ENCODE measurements around the gene FBLN1.
"Not testable (repeated sequence)": the region's sequence is repeated elsewhere in the genome, so short reads cannot be mapped to it uniquely, and the experiment has no call there.

FBLN1 gene

DNA sequence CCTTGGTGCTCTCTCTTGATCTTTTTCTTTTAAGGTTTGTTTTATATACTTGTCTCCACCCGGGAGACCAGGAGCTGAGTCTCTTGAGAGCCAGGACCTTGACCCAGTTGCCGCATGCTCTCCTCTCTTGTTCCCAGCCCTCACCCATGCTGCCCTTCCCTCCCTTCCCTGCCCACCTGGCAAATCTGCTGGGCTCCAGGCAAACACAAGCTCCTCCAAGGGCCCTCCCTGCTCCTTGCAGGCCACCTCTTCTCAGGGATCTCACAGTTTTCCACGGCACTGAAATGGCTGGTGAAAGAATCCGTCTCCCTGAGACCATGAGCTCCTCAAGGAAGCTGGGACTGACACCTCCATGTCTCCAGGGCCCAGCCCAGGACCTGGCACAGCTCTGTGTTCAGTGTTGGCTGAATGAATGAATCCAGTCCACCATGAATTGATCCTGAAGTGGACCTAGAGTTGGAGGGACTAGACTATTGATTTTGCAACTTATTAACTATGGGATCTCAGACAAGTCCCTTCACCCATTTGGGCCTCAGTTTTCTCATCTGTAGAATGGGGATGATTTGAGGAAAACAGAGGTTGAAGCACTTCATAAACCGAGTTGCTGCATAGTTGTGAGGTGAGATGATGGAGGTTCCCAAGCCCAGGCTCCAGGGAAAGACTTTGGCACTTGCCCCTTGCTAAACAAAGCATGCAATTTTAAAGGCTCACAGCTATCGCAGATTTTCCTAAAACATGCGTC lies 25.1 kb upstream of the FBLN1 start:
- DNase-seq: no peak

DNA sequence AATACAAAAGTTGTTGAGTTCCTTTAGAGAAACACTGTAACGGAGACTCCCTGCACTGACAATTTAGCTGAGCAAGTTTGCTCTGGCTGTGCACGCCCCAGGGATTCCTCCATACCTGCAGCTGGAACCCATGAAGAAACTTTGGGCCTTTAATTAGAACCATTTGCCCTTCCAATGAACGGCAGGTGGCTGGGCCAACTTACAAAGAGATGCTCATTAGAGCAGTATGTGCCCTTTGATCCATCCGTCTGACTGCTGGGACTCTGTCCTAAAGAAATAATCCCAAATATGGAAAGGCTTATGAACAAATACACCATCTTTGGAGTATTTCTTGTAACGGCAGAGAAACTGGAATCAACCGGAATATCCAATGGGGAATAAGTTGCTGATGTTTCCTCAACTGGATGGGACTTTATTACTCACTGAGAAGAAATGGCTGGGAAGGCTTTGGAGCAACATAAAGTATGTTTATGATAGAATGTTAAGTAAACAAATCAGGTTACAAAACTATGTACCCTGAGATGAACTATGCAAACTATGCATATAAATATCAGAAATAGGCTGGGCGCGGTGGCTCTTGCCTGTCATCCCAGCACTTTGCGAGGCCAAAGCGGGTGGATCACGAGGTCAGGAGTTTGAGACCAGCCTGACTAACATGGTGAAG lies 24.4 kb upstream of the FBLN1 start:
- DNase-seq: no peak

DNA sequence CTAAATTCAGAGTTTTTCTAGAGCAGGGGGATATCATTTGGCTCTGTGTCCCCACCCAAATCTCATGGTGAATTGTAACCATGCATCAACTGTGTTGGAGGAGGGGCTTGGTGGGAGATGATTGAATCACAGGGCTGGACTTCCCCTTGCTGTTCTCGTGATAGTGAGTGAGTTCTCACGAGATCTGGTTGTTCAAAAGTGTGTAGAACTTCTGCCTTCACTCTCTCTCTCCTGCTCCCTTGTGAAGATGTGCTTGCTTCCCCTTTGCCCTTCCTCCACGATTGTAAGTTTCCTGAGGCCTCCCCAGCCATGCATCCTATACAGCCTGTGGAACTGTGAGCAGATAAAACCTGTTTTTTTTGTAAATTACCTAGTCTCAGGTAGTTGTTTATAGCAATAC lies 22.0 kb upstream of the FBLN1 start:
- DNase-seq: no peak

DNA sequence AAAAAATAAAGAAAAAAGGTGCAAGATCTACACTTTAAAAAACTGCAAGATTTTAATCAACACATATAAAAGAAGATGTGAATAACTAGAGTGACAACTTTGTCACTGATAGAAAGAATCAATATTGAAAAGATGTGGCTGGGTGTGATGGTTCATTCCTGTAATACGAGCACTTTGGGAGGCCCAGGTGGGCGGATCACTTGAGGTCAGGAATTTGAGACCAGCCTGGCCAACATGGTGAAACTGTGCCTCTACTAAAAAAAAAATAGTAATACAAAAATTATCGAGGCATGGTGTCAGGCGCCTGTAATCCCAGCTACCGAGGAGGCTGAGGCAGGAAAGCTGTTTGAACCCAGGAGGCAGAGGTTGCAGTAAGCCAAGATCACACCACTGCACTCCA lies 21.0 kb upstream of the FBLN1 start:
- no peak for DNase-seq

DNA sequence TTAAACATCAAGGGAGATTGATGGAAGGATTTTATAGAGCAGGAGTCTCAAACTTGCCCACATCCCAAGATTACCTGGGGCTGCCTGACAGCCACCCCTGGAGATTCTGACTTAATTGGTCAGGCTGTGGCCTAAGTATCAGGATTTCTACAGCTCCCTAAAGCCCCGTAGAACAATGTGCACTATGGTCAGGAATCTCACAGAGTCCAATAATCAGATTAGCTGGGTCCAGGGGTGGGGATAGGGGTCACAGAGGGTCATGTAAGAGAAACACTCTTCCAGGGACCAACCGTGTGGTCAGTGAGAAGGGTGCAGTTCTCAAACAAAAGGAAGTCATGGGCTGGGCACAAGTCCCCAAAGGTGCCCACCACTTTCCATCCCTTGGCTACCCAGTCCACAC lies 20.5 kb upstream of the FBLN1 start:
- DNase-seq: no peak

DNA sequence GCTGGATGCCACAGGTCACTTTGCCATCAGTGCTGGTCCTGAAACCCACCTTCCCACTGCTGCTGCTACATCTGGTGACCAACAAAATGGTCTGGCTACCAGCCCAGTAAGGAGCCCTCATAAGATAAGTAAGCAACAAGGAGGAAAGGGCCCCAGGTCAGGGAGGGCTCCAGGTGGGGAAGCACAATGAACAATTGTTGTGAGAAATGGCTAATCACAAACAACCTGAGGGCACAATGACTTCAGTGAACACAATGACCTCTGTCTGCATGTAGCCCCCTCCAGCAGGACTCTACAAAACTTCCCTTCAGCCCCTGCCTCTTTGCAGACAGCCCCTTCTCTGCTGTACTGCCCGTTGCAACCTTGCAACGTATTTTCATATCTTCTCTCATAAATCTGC lies 19.4 kb upstream of the FBLN1 start:
- no peak for DNase-seq

DNA sequence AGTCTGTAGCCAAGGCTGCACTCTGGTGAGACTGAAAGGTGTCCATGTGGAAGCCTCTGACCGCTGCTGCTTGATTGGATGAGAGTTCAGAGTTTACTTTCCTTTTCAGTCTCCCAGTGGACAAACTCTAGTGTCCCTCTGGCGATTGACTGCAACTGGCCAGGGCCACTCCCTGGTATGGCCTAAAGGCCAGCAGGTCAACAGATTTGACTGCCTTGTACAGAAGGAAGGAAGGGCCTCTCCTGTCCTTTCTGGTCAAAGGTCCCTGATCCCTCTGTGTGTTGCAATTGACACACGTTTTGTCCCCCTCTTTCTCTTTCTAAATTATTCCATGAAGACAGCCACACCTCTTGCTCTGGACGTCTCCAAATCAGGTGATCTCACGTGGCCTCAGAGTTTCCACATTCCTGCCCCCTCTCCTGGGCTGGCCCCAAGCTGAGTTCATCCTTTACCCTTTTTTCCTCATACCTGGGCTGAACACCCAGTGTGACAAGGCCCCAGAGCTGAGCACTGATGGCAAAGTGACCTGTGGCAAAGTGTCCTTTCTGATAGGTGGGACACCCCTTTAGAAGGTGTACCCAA lies 18.7 kb upstream of the FBLN1 start:
- no peak for DNase-seq

DNA sequence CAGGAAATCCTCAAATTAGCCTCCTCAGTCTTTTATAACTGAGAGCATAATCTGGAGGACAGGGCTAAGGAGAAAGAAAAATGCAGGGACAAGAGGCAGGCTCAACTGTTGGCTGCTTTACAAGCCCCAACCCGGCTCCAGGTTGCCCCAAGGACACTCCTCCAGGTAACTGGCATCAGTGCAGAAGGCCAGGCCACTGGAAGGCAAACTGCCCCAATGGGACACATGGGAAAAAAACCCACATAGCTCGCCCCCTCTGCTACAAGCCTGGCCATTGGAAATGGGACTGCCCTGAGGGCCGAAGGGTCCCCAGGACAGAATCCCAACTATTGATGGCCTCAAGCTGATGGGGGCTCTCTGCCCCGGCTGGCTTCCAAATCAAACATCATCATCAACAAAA lies 17.9 kb upstream of the FBLN1 start:
- no peak for DNase-seq

DNA sequence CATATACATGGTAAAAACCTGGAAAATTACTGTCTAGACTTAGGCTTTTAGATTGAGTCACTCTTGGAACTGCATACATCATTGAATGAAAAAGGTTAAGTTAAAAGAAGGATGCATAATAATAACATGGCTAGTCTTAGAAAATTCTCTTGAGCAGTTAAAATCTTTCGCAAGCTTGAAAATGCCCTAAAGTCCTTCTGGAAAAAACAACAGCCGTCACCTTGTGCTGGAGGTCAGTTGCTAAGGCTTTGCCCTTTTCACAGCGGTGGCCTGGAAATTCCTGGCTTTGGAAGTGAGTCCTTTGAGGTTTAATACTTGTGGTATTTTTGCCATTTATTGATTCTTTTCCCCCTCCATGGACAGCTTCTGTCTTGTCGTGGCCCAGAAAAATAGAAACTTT lies 17.4 kb upstream of the FBLN1 start:
- no peak for DNase-seq

DNA sequence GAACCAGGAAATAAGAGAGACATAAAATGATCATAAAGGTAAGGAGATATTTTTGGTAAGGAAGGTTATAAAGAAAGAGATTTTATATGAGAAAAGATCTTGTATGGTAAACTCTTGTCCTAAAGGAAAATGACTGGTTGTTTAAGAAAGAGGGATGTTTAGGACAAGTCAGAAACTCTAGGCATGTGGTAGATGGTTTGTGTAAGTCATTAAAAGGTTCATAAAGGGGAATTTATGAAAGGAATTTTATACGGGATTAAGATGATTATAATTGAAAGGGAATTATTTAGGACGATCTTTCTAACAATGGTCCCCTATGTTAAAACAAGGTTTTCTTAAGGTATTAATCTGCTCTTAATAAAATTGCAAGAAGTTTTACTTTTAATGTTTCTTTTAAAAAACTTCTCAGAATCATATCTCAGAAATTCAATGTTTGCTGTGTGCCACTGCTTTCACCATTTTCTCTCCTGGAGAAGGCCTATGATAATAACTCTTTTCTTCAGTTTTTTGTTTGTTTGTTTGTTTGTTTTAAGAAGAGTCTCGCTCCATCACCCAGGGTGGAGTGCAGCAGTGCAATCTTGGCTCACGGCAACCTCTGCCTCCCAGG lies 13.8 kb upstream of the FBLN1 start:
- no peak for DNase-seq

DNA sequence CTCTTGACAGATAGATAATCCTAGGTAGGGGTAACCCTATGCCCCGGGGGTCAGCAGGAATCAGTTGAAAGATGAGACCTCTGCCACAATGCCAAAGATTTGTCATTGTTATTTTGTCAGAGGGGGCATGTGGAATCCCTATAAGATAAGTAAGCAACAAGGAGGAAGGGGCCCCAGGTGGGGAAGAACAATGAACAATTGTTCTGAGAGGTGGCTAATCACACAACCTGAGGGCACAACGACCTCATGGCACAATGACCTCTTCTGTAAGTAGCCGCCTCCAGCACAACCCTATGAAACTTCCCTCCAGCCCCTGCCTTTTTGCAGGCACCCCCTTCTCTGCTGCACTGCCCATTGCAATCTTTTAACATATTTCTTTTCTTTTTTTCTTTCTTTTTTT lies 11.8 kb upstream of the FBLN1 start:
- DNase-seq: no peak

DNA sequence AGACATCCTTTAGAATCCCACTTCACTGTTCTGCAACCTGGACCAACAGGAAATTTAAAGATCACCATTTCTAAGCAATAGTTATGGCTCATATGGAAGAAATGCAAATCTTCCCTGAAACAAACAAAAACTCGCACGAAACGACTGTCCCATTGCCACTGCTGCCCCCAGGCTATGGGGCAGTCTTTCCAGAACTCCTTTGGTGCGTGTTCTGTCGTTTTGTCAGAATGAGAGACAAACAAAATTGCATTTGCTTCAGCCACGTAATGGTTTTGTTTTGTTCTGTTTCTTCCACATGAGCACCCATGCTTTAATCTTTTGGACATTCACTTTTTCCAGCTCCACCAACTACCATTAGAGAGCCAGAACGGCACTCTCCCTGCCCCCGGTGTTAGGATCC lies 10.8 kb upstream of the FBLN1 start:
- DNase-seq: no peak

DNA sequence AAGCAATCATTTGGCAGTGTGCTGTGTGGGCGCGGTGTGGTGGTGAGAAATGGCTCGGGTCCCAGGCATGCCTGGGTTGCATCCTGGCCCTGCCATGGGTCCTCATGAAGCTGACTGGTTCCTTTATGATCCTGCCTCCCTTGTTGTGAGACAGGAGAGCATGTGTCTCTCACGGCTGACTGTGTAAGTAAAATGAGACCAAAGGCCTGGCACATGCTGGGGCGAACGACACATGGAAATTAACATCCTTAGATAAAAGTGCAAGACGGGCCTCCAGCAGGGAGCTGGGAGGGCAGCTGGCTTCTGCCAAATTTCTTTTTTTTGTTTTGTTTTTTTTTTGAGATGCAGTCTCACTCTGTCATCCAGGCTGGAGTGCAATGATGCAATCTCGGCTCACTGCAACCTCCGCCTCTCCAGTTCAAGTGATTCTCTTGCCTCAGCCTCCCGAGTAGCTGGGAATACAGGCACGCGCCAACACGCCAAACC lies 9.4 kb upstream of the FBLN1 start:
- no peak for DNase-seq

DNA sequence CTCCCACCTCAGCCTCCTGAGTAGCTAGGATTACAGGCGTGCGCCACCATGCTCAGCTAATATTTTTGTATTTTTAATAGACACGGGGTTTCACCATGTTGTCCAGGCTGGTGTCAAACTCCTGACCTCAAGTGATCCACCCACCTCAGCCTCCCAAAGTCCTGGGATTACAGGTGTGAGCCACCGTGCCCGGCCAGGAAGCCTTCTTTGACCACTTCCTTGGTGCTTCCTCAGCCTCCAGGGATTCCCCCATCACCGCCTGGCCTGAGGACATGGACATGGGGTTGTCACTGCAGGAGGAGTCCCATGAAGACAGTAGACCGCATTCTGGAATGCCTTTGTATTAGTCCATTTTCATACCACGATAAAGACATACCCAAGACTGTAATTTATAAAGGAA lies 8.4 kb upstream of the FBLN1 start:
- DNase-seq: not testable (repeated sequence)

DNA sequence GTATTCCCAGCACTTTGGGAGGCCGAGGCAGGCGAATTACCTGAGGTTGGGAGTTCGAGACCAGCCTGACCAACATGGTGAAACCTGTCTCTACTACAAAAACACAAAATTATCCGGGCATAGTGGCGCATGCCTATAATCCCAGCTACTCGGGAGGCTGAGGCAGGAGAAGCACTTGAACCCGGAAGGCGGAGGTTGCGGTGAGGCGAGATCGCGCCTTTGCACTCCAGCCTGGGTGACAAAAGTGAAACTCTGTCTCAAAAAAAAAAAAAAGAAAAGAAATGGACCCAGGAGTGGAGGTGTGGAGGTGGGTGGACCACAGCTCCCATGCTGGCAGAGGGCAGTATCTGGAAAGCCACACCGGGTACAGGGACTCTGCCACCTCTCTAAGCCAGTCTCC lies 7.1 kb upstream of the FBLN1 start:
- not testable (repeated sequence) for DNase-seq

DNA sequence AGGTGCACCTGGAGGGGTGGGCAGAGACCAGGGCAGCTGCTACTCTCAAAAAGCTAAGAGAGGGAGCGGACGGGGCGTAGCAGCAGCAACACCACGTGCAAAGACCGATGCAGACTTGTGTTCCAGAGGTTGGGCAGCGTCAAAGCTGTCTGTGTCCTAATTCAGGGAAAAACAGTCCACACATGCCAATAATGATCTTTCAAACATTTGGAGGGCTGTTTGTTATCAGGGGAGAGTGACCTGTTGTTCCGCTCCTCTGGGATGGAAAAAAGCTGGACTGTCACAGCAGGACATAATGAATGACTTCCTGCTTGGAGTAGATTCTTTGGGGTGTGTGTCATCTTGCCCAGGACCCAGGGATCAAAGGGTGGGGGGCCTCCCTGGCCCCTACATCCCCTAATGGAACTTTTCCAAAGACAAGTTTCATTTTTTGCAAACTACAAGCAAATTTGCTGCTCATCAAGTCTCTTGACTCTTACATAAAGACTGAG lies 6.2 kb upstream of the FBLN1 start:
- DNase-seq: no peak

DNA sequence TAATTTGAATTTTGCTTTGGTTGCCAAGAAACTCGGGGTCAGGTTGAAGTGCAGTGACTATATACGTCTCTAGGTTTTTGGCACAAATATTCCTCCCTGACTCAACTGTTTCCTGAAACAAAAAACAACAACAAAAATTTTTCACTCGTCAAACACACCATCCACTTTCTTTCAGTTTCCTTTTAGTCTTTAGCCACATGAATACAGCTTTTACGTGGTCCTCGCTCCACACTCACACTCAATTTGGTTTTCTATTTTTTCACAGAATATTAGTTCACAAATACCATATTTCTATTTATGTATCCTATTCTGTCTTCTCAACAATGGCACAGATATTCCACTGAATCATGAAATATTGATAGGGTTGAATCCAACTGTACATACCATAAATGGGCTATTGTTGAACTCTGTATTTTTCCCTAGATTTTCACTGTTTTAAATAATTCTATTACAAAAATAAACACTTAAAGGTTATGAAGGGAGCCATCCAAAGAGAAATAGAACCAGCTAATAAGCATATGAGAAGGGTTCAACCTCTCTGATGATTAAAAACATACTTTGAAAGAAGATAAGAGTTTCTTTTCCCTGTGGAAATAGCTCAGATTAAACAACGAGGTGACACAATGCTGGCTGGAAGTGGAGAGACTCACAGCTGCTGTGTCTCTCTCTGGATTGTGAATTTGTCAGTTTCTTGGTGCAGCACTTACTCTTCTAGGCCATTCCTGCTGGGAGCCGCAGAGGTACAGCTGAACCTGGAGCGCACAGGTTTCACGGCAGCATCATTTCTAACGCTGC lies 5.1 kb upstream of the FBLN1 start:
- no peak for DNase-seq

DNA sequence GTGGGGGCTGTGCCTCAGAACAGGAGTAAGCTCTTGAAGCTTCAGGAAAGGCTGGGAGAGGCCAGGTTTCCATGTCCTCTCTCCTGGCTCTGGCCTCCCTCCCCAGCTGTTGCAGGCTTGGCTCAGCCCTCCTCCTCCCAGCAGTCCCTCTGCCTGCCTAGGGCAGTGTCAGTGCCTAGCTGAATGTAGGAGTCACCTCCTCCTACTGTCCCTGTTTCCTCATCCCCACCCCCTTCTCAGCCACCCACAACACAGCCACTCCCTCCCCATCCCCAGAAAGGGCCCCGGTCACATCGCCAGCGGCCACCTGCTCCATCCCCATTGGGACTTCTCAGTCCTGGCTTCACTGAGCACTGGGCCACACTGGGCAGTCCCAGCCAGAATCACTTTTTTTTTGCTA lies 2.9 kb upstream of the FBLN1 start:
- DNase-seq: no peak

DNA sequence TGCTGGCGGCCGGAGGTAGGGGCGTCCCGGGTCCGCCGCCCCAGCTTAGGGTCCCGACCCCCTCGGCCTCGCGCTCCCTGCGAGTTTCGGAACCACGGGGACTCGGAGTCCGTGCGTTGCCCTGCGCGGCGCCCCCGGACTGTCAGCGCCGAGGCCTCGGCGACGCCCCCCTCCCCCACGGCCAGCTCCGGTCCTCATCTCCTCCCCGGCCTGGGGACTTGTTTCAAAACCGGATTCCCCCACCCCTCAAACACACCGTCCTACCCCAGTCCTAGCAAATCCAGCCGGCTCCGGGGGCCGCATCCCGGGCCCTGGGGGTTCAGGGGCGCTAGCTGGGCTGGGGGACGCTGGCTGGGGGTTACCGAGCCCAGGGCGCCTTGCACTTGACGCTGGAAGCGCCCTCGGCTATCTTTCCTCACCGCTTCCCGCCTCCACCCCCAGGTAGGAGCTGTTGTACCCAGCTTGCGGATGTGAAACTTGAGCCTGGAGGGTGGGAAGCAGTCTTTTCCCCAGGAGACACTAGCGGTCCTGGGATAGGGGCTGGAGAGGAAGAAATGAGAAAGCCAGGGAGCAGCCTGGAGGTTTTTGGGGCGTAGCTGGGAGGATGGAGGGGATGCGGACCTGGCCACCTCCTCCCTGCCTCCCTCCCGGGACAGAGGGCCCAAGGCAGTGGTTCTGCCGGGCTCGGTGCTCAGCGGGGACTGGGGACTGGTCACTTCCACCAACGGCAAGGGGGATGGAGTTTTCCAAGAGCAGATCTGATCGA lies 550 bp downstream of the FBLN1 start:
- DNase-seq: no peak

DNA sequence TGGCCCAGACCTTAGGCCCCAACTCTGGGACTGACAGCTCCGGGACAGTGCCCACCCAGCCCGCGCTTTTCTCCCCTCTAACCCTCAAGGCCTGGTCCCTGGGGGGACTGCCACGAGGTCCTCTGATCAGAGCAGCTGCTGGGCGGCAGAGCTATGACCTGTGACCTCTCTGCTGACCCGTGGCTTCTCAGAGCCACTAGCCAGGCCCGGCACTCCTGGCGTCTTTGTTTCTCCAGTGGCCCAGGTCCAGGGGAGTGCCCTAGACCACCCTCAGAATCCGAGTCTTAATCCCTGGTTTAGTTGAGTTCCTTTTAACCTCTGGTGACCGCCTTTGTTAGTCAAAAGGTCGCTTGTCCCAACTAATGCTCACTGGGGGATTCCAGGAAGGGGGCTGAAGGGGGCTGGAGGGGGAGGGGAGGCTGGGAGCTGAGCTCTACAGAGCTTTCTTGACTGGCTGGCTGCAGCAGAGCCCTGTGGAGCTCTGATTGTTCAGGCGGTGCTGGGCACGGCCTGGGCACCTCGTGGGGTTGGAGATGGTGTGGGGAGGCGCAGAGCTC lies 1.2 kb downstream of the FBLN1 start:
- DNase-seq: no peak

All from SHP77 treated with DMSO at 0.1 percent for 48 hours (cell line).